Activated CD4-positive, alpha-beta T cell treated with anti-CD3 and anti-CD28 coated beads, Interleukin-2, amount 10 ng/mL, durations not matched to agents 7 days and 5 days (primary cell): ENCODE data around the gene GNPTG. TPM values are rescaled to one million over a fixed set of nuclear protein-coding genes. Genes with fewer than 3 reads are reported as not detected.

Experiments used
- CTCF ChIA-PET: fragments of 350-600 bp; sonication (Branson Sonifier 250); formaldehyde crosslinking; loops from one replicate; lab custom pipeline; 2021; ENCODE audit warnings: antibody characterized with exemption; lab: Charles Lee
- POLR2A ChIA-PET: fragments of 350-600 bp; sonication (Branson Sonifier 250); formaldehyde crosslinking; loops from one replicate; lab custom pipeline; 2021; ENCODE audit warnings: antibody characterized with exemption; lab: Charles Lee
- DNase-seq: peaks from one replicate; pipeline ENCODE4 v3.0.0-alpha.2; 2020
- H3K27ac Mint-ChIP-seq: one replicate; pipeline ENCODE4 v1.8.0; 2021; ENCODE audit warnings: mild to moderate bottlenecking, moderate library complexity, mixed read lengths
- H3K27me3 Mint-ChIP-seq: one replicate; pipeline ENCODE4 v1.8.0; 2021; ENCODE audit warnings: mixed read lengths
- H3K36me3 Mint-ChIP-seq: one replicate; pipeline ENCODE4 v1.8.0; 2021; ENCODE audit warnings: low read depth, mixed read lengths
- H3K4me1 Mint-ChIP-seq: one replicate; pipeline ENCODE4 v1.8.0; 2021; ENCODE audit warnings: mixed read lengths
- H3K4me3 Mint-ChIP-seq: one replicate; pipeline ENCODE4 v1.8.0; 2021; ENCODE audit warnings: mild to moderate bottlenecking, moderate library complexity, mixed read lengths
- H3K9me3 Mint-ChIP-seq: one replicate; pipeline ENCODE4 v1.8.0; 2021; ENCODE audit warnings: mixed read lengths
- total RNA-seq, 2 experiments: library from RNA; stranded (reverse); gene quantifications; one replicate each; pipeline ENCODE4 v1.2.3, GENCODE V29; 2021

The GNPTG gene
- total RNA-seq, 2 experiments from 2014 or later, result 34.3 to 36.9 TPM

- Mint-ChIP-seq H3K27me3 (no peaks in the 10 kb centered on the region), H3K9me3 (no peaks in the 10 kb centered on the region), H3K4me1 (peaks cover 2% of the 10 kb centered on the region), H3K4me3 (no peak overlapping the region), H3K27ac (no peak overlapping the region), H3K36me3 (peaks cover 11% of the 10 kb centered on the region)
- no peak for DNase-seq
- ChIA-PET POLR2A (no interaction called here), CTCF (no interaction called here)
Measured at GRCh38 chr16:1361685-1362360, 10.1 kb downstream of the GNPTG start.

- peaks cover 2% of the 10 kb centered on the region for H3K4me1 Mint-ChIP-seq
- POLR2A ChIA-PET, result no interaction called here
- H3K36me3 Mint-ChIP-seq, result peaks cover 11% of the 10 kb centered on the region
- no peak for DNase-seq
- H3K9me3 Mint-ChIP-seq, result no peaks in the 10 kb centered on the region
- H3K27ac Mint-ChIP-seq, result no peak overlapping the region
- CTCF ChIA-PET, result interaction anchor here (0.6 to 3.7 kb wide), 14 partner anchors 7 to 343 kb away, joined by 3 to 18 read pairs (median 4); partner anchors contain the start of genes MAPK8IP3 and UNKL
- H3K27me3 Mint-ChIP-seq, result no peaks in the 10 kb centered on the region
- no peak overlapping the region for H3K4me3 Mint-ChIP-seq
Measured at GRCh38 chr16:1362807-1363206, 11.1 kb downstream of the GNPTG start.

- POLR2A ChIA-PET, result no interaction called here
- no peaks in the 10 kb centered on the region for H3K27me3 Mint-ChIP-seq
- peak; percentile 72 for DNase-seq
- H3K9me3 Mint-ChIP-seq, result no peaks in the 10 kb centered on the region
- no peak overlapping the region for H3K4me3 Mint-ChIP-seq
- H3K27ac Mint-ChIP-seq, result no peak overlapping the region
- peaks cover 11% of the 10 kb centered on the region for H3K36me3 Mint-ChIP-seq
- CTCF ChIA-PET, result interaction anchor here (0.6 to 3.7 kb wide), 17 partner anchors 8 to 342 kb away, joined by 3 to 18 read pairs (median 4); partner anchors contain the start of genes MAPK8IP3 and UNKL
- H3K4me1 Mint-ChIP-seq, result peaks cover 2% of the 10 kb centered on the region
Measured at GRCh38 chr16:1363501-1364041, 11.8 kb downstream of the GNPTG start.

- ChIA-PET POLR2A (no interaction called here), CTCF (interaction anchor here (0.9 to 3.7 kb wide), 9 partner anchors 13 to 341 kb away, joined by 3 to 18 read pairs (median 4); partner anchors contain the start of gene MAPK8IP3)
- DNase-seq, result no peak
- no peaks in the 10 kb centered on the region for H3K27me3 Mint-ChIP-seq
- H3K27ac Mint-ChIP-seq, result no peak overlapping the region
- peaks cover 13% of the 10 kb centered on the region for H3K36me3 Mint-ChIP-seq
- peaks cover 2% of the 10 kb centered on the region for H3K4me1 Mint-ChIP-seq
- no peak overlapping the region for H3K4me3 Mint-ChIP-seq
- H3K9me3 Mint-ChIP-seq, result no peaks in the 10 kb centered on the region
Measured at GRCh38 chr16:1364510-1364909, 12.8 kb downstream of the GNPTG start.

- no peak for DNase-seq
- peaks cover 11% of the 10 kb centered on the region for H3K36me3 Mint-ChIP-seq
- CTCF ChIA-PET, result interaction anchor here (3.7 kb wide), 1 partner anchor 13 kb away, joined by 18 read pairs; no protein-coding TSS in a partner anchor
- no peak overlapping the region for H3K27ac Mint-ChIP-seq
- H3K9me3 Mint-ChIP-seq, result no peaks in the 10 kb centered on the region
- H3K4me1 Mint-ChIP-seq, result peaks cover 2% of the 10 kb centered on the region
- no peak overlapping the region for H3K4me3 Mint-ChIP-seq
- POLR2A ChIA-PET, result no interaction called here
- no peaks in the 10 kb centered on the region for H3K27me3 Mint-ChIP-seq
Measured at GRCh38 chr16:1366060-1366711, 14.5 kb downstream of the GNPTG start.

GRCh38 chr16:1366712-1367299 is 15.1 kb downstream of the GNPTG start:
- CTCF ChIA-PET, result interaction anchor here (3.7 kb wide), 1 partner anchor 12 kb away, joined by 18 read pairs; no protein-coding TSS in a partner anchor
- POLR2A ChIA-PET, result no interaction called here

GRCh38 chr16:1367486-1368174 is 15.9 kb downstream of the GNPTG start:
- ChIA-PET CTCF (interaction anchor here (0.7 kb wide), 1 partner anchor 24 kb away, joined by 3 read pairs; no protein-coding TSS in a partner anchor), POLR2A (no interaction called here)
- no peak for DNase-seq
- Mint-ChIP-seq H3K27ac (no peak overlapping the region), H3K9me3 (no peaks in the 10 kb centered on the region), H3K4me3 (no peak overlapping the region), H3K27me3 (no peaks in the 10 kb centered on the region), H3K4me1 (peaks cover 2% of the 10 kb centered on the region), H3K36me3 (peaks cover 11% of the 10 kb centered on the region)

More at GRCh38 chr16:1366712-1367299, 15.1 kb downstream of the GNPTG start:
- Mint-ChIP-seq H3K36me3 (peaks cover 11% of the 10 kb centered on the region), H3K9me3 (no peaks in the 10 kb centered on the region), H3K4me3 (no peak overlapping the region), H3K27ac (peak overlapping the region; percentile 38), H3K4me1 (peaks cover 2% of the 10 kb centered on the region), H3K27me3 (no peaks in the 10 kb centered on the region)
- no peak for DNase-seq

GRCh38 chr16:1371054-1371978 is 19.6 kb downstream of the GNPTG start:
- no peak for DNase-seq
- ChIA-PET CTCF (interaction anchor here (1.2 kb wide), 1 partner anchor 12 kb away, joined by 3 read pairs; no protein-coding TSS in a partner anchor), POLR2A (no interaction called here)
- Mint-ChIP-seq H3K36me3 (peaks cover 3% of the 10 kb centered on the region), H3K27ac (no peak overlapping the region), H3K27me3 (no peaks in the 10 kb centered on the region), H3K9me3 (no peaks in the 10 kb centered on the region), H3K4me1 (no peaks in the 10 kb centered on the region), H3K4me3 (no peak overlapping the region)

GRCh38 chr16:1372292-1372950 is 20.7 kb downstream of the GNPTG start:
- POLR2A ChIA-PET, result no interaction called here
- Mint-ChIP-seq H3K4me1 (no peaks in the 10 kb centered on the region), H3K4me3 (no peak overlapping the region), H3K27ac (no peak overlapping the region), H3K27me3 (no peaks in the 10 kb centered on the region), H3K9me3 (no peaks in the 10 kb centered on the region), H3K36me3 (peaks cover 3% of the 10 kb centered on the region)
- CTCF ChIA-PET, result interaction anchor here (0.6 to 1.2 kb wide), 2 partner anchors 13 to 124 kb away, joined by 3 read pairs; no protein-coding TSS in a partner anchor
- DNase-seq, result no peak

GRCh38 chr16:1374418-1375297 is 22.9 kb downstream of the GNPTG start:
- CTCF ChIA-PET, result no interaction called here
- POLR2A ChIA-PET, result no interaction called here

More at GRCh38 chr16:1374418-1375297, 22.9 kb downstream of the GNPTG start:
- no peak for DNase-seq
- H3K27me3 Mint-ChIP-seq, result no peaks in the 10 kb centered on the region
- no peaks in the 10 kb centered on the region for H3K9me3 Mint-ChIP-seq
- H3K4me1 Mint-ChIP-seq, result peaks cover 10% of the 10 kb centered on the region
- H3K4me3 Mint-ChIP-seq, result no peak overlapping the region
- no peak overlapping the region for H3K27ac Mint-ChIP-seq
- H3K36me3 Mint-ChIP-seq, result peaks cover under 1% of the 10 kb centered on the region
